H1 (cell line): ENCODE data around the gene LBX1. TPM values are rescaled to one million over a fixed set of nuclear protein-coding genes. Genes with fewer than 3 reads are reported as not detected.

Source experiments
- CTCF ChIA-PET: fragments of 300-600 bp; sonication (Branson Sonifier 250); formaldehyde crosslinking; loops from one replicate; lab custom pipeline; 2021; ENCODE audit not compliant: partially characterized antibody; lab: Charles Lee
- POLR2A ChIA-PET: fragments of 300-600 bp; sonication (Branson Sonifier 250); formaldehyde crosslinking; loops from one replicate; lab custom pipeline; 2021; ENCODE audit warnings: inconsistent platforms; ENCODE audit not compliant: partially characterized antibody; lab: Charles Lee
- DNase-seq, 2 experiments: peaks; one replicate each; pipeline versions ENCODE4 v3.0.0 to v3.0.0-alpha.2; 2010 to 2022; ENCODE audit warnings: low spot score in 2 of 2, low read depth in 1 of 2, mixed read lengths in 1 of 2
- FAIRE-seq: peaks from 2 replicates; lab custom pipeline; 2011; peaks lifted over from hg19 to GRCh38; lab: Jason Lieb, UNC
- H2AFZ ChIP-seq: 2 replicates; pipeline ENCODE4 v1.8.1; 2012; ENCODE audit warnings: low read length, inconsistent platforms
- H2AK5ac ChIP-seq: 2 replicates; pipeline ENCODE4 v1.6.1; 2013; ENCODE audit warnings: low read depth, low read length
- H2BK120ac ChIP-seq: replicated peaks from 2 replicates; pipeline ENCODE3; 2013; ENCODE audit warnings: low read depth, low read length, inconsistent platforms
- H2BK12ac ChIP-seq: 2 replicates; pipeline ENCODE4 v1.6.1; 2013; ENCODE audit warnings: low read depth, low read length
- H2BK15ac ChIP-seq: 2 replicates; pipeline ENCODE4 v1.6.1; 2013; ENCODE audit warnings: low read length
- H2BK20ac ChIP-seq: 2 replicates; pipeline ENCODE4 v1.6.1; 2013; ENCODE audit warnings: low read length
- H2BK5ac ChIP-seq: 2 replicates; pipeline ENCODE4 v1.6.1; 2013; ENCODE audit warnings: low read depth, low read length
- H3K14ac ChIP-seq: 2 replicates; pipeline ENCODE4 v1.6.1; 2013; ENCODE audit warnings: inconsistent platforms; ENCODE audit not compliant: insufficient read length
- H3K18ac ChIP-seq: 2 replicates; pipeline ENCODE4 v1.6.1; 2013; ENCODE audit warnings: low read length; ENCODE audit errors: extremely low read depth
- H3K23ac ChIP-seq: 2 replicates; pipeline ENCODE4 v1.6.1; 2013; ENCODE audit warnings: inconsistent platforms; ENCODE audit not compliant: insufficient read length
- H3K23me2 ChIP-seq: 2 replicates; pipeline ENCODE4 v1.6.1; 2013; ENCODE audit warnings: low read depth, low read length
- H3K27ac ChIP-seq: 2 replicates; pipeline ENCODE4 v1.6.1; 2011; ENCODE audit warnings: low read depth, low read length, inconsistent platforms
- H3K27me3 ChIP-seq, 4 experiments: replicated peaks in 1 of 4; 1 replicate in 1 of 4; 2 replicates in 3 of 4; pipeline versions ENCODE4 v1.6.1 to v1.8.1; 2011 to 2013; ENCODE audit warnings: low read length in 3 of 4, mild to moderate bottlenecking in 3 of 4, inconsistent platforms in 2 of 4, mixed read lengths in 2 of 4, moderate library complexity in 1 of 4; ENCODE audit not compliant: control insufficient read depth in 3 of 4, insufficient read depth in 3 of 4; ENCODE audit errors: extremely low read depth in 1 of 4
- H3K36me3 ChIP-seq, 4 experiments: 2 replicates each; pipeline versions ENCODE4 v1.6.1 to v1.8.1; 2011 to 2013; ENCODE audit warnings: mild to moderate bottlenecking in 4 of 4, low read length in 3 of 4, moderate library complexity in 2 of 4, control low read depth in 1 of 4, inconsistent platforms in 1 of 4; ENCODE audit not compliant: insufficient read depth in 4 of 4, control insufficient read depth in 2 of 4
- H3K4ac ChIP-seq: replicated peaks from 2 replicates; pipeline ENCODE3; 2013; ENCODE audit warnings: low read length, low read depth, mixed read lengths, inconsistent platforms; ENCODE audit not compliant: insufficient read length
- H3K4me1 ChIP-seq, 4 experiments: replicated peaks in 1 of 4; 1 replicate in 1 of 4; 2 replicates in 3 of 4; pipeline versions ENCODE4 v1.6.1 to v1.8.1; 2011 to 2013; ENCODE audit warnings: low read length in 3 of 4, inconsistent platforms in 2 of 4, mixed read lengths in 1 of 4; ENCODE audit not compliant: insufficient read depth in 4 of 4, control insufficient read depth in 3 of 4
- H3K4me2 ChIP-seq, 2 experiments: 2 replicates each; pipeline versions ENCODE4 v1.6.1 to v1.8.1; 2011 to 2013; ENCODE audit warnings: low read depth in 2 of 2, low read length in 2 of 2, control low read depth in 1 of 2, inconsistent platforms in 1 of 2, mild to moderate bottlenecking in 1 of 2; ENCODE audit not compliant: insufficient read depth in 1 of 2
- H3K4me3 ChIP-seq, 4 experiments: fragments of 200-600, 300-600 bp in 1 of 4; sonication (generic), shearing (Covaris generic), sonication (Bioruptor Twin) in 1 of 4; 2 replicates each; pipeline versions ENCODE4 v1.5.1 to v1.8.1; 2011 to 2016; ENCODE audit warnings: low read length in 4 of 4, low read depth in 3 of 4, control low read depth in 2 of 4, inconsistent platforms in 2 of 4, mild to moderate bottlenecking in 2 of 4, mixed read lengths in 1 of 4, moderate library complexity in 1 of 4; ENCODE audit not compliant: insufficient read depth in 2 of 4; ENCODE audit errors: extremely low read depth in 1 of 4
- H3K56ac ChIP-seq: replicated peaks from 2 replicates; pipeline ENCODE3; 2013; ENCODE audit warnings: low read depth, mild to moderate bottlenecking, mixed read lengths, low read length, inconsistent platforms; ENCODE audit not compliant: insufficient read length
- H3K79me1 ChIP-seq: 2 replicates; pipeline ENCODE4 v1.6.1; 2013; ENCODE audit warnings: low read depth, low read length, control low read depth
- H3K79me2 ChIP-seq, 2 experiments: 2 replicates each; pipeline versions ENCODE4 v1.6.1 to v1.8.1; 2012 to 2013; ENCODE audit warnings: low read length in 2 of 2, mild to moderate bottlenecking in 2 of 2, inconsistent platforms in 1 of 2; ENCODE audit not compliant: insufficient read depth in 2 of 2, control insufficient read depth in 1 of 2
- H3K9ac ChIP-seq, 4 experiments: replicated peaks in 1 of 4; 1 replicate in 1 of 4; 2 replicates in 3 of 4; pipeline versions ENCODE4 v1.6.1 to v1.8.1; 2011 to 2013; ENCODE audit warnings: low read depth in 3 of 4, low read length in 3 of 4, control low read depth in 2 of 4, mild to moderate bottlenecking in 2 of 4, moderate library complexity in 2 of 4, inconsistent platforms in 1 of 4; ENCODE audit errors: extremely low read depth in 1 of 4
- H3K9me3 ChIP-seq, 2 experiments: 2 replicates each; pipeline versions ENCODE4 v1.6.1 to v1.8.1; 2012 to 2013; ENCODE audit warnings: mild to moderate bottlenecking in 2 of 2, moderate library complexity in 2 of 2, control low read depth in 1 of 2, inconsistent platforms in 1 of 2, low read depth in 1 of 2, low read length in 1 of 2, mixed read lengths in 1 of 2; ENCODE audit not compliant: insufficient read depth in 2 of 2
- H4K20me1 ChIP-seq, 2 experiments: replicated peaks in 1 of 2; 2 replicates each; pipeline versions ENCODE3 to v1.8.1; 2011 to 2013; ENCODE audit warnings: inconsistent platforms in 2 of 2, low read length in 2 of 2, mild to moderate bottlenecking in 1 of 2; ENCODE audit not compliant: insufficient read depth in 2 of 2, control insufficient read depth in 1 of 2
- H4K5ac ChIP-seq: 2 replicates; pipeline ENCODE4 v1.6.1; 2013; ENCODE audit warnings: low read length, low read depth, mixed read lengths, inconsistent platforms; ENCODE audit not compliant: insufficient read length
- H4K8ac ChIP-seq: 2 replicates; pipeline ENCODE4 v1.8.0; 2013; ENCODE audit warnings: mild to moderate bottlenecking, moderate library complexity, low read length, inconsistent platforms; ENCODE audit not compliant: insufficient read depth; ENCODE audit errors: extremely low read depth
- H4K91ac ChIP-seq: replicated peaks from 2 replicates; pipeline ENCODE3; 2013; ENCODE audit warnings: low read length, mixed read lengths, inconsistent platforms; ENCODE audit not compliant: insufficient read length
- ASH2L ChIP-seq: fragments of 200-600, 300-600 bp; sonication (generic); IDR thresholded peaks from one replicate; pipeline ENCODE4 v1.7.1; 2017; ENCODE audit warnings: low read length
- BACH1 ChIP-seq: IDR thresholded peaks from 2 replicates; pipeline ENCODE4 v1.6.1; 2012; ENCODE audit warnings: low read length, improper control_type of control experiment
- CBX8 ChIP-seq: fragments of 300-800, 300-1000 bp; sonication (generic); IDR thresholded peaks from 2 replicates; pipeline ENCODE4 v1.7.1; 2016; ENCODE audit warnings: low read depth, low read length, borderline replicate concordance
- CHD2 ChIP-seq: IDR thresholded peaks from 2 replicates; pipeline ENCODE4 v1.6.1; 2012; ENCODE audit warnings: low read length, improper control_type of control experiment
- CTBP2 ChIP-seq: IDR thresholded peaks from 2 replicates; pipeline ENCODE4 v1.7.0; 2011; ENCODE audit warnings: borderline replicate concordance, mild to moderate bottlenecking, moderate library complexity, mixed read lengths, low read length; ENCODE audit not compliant: insufficient read depth, insufficient read length
- EGR1 ChIP-seq: IDR thresholded peaks from 2 replicates; pipeline ENCODE4 v1.6.1; 2011; ENCODE audit warnings: low read depth, low read length, borderline replicate concordance
- EP300 ChIP-seq, 2 experiments: IDR thresholded peaks; 1 replicate in 1 of 2; 2 replicates in 1 of 2; pipeline ENCODE4 v1.6.1; 2011 to 2012; ENCODE audit warnings: low read depth in 2 of 2, low read length in 2 of 2, mild to moderate bottlenecking in 2 of 2, borderline replicate concordance in 1 of 2, inconsistent platforms in 1 of 2, moderate library complexity in 1 of 2
- KDM1A ChIP-seq: fragments of 200-600, 300-600 bp; sonication (generic); IDR thresholded peaks from 2 replicates; pipeline ENCODE4 v1.7.1; 2016; ENCODE audit warnings: mild to moderate bottlenecking, low read length, borderline replicate concordance
- NRF1 ChIP-seq: IDR thresholded peaks from 2 replicates; pipeline ENCODE4 v1.6.1; 2011; ENCODE audit warnings: mild to moderate bottlenecking, low read depth, low read length, improper control_type of control experiment
- SIX5 ChIP-seq: IDR thresholded peaks from 2 replicates; pipeline ENCODE4 v1.6.1; 2011; ENCODE audit warnings: mild to moderate bottlenecking, low read depth, low read length
- SUZ12 ChIP-seq: fragments of 200-600 bp; sonication (generic); IDR thresholded peaks from 2 replicates; pipeline ENCODE4 v1.6.1; 2012; ENCODE audit warnings: mild to moderate bottlenecking, inconsistent platforms, low read length, moderate library complexity, mixed read lengths
- TCF12 ChIP-seq: IDR thresholded peaks from 2 replicates; pipeline ENCODE4 v1.6.1; 2011; ENCODE audit warnings: low read depth, mild to moderate bottlenecking, low read length
- WGBS, 2 experiments: shearing (Covaris generic) in 1 of 2; methylation state at CpG; one replicate each; pipeline versions ENCODE4 v1.1.6 to v1.1.7; 2013 to 2015; ENCODE audit warnings: low lambda C conversion rate in 2 of 2, mixed read lengths in 2 of 2, inconsistent platforms in 1 of 2, low coverage in 1 of 2, missing lambda C conversion rate in 1 of 2; ENCODE audit not compliant: insufficient replicate concordance in 2 of 2, insufficient coverage in 1 of 2, insufficient read length in 1 of 2; ENCODE audit errors: extremely low coverage in 1 of 2, missing lambda C conversion rate in 1 of 2; 5-methylcytosine and 5-hydroxymethylcytosine counted together
- polyA plus RNA-seq, 7 experiments: library from polyadenylated mRNA; depleted of rRNA in 3 of 7; stranded (reverse) in 5 of 7; unstranded in 2 of 7; fragments of >200 nt in 5 of 7; fragments of 200-250 nt in 2 of 7; gene quantifications; 1 replicate in 5 of 7; 2 replicates in 1 of 7; 4 replicates in 1 of 7; pipeline versions ENCODE4 v1.2.1 to v1.2.3, GENCODE V29; 2011 to 2013; ENCODE audit warnings: missing spikeins in 2 of 7, mixed read lengths in 2 of 7
- total RNA-seq: library from RNA; stranded (reverse); fragmentation: NEBNext Ultra II Directional; extraction: Animal tissue kit (Norgen Biotek cat#: 25700); gene quantifications from 2 replicates; pipeline ENCODE4 v1.2.1, GENCODE V29; 2021
- TF ChIP-seq, protein P1 (sequence below): IDR thresholded peaks from 2 replicates; pipeline ENCODE4 v1.6.1; 2012; ENCODE audit warnings: low read length, inconsistent platforms

LBX1 gene
- total and polyA plus RNA-seq, 2 of the 8 experiments (the other 6 are each of a cell fraction or from before 2014, with no cell fraction given) = not detected

DNA sequence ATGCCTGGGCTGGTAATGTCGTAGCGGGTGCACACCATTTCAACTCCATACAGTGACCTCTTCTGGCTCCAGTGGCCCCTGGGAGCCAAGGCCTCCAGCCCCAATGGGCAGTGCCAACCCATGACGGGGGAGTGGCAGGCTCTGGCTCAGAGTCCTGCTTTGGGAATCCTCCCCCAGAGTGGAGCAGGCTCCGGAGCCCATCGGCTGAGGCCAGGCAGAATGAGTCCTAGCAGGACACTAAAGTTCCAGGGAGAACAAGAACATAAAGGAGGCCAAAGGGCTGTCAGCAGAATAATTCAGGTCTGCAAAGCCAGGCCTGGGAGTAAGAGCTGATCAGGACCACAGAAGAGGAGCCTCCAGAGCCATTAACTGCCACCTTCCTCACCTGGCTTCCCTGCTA, 33.3 kb downstream of the LBX1 start:
- Histone ChIP-seq H2AFZ (no peak overlapping the region), H3K4me1 (peaks cover 0 to 4% (median under 1%) of the 10 kb centered on the region in 4 experiments; a peak in 1 of 7 replicates), H3K27me3 (no peaks in the 10 kb centered on the region; a peak in 3 of 7 replicates), H3K27ac (no peak overlapping the region), H3K9me3 (no peaks in the 10 kb centered on the region), H4K20me1 (no peaks in the 10 kb centered on the region), H2BK12ac (no peak overlapping the region), H3K79me2 (no peaks in the 10 kb centered on the region), H2BK5ac (no peak overlapping the region), H3K23ac (no peak overlapping the region), H3K18ac (no peak overlapping the region), H3K79me1 (no peaks in the 10 kb centered on the region), H3K4ac (no peak overlapping the region), H3K14ac (no peak overlapping the region), H4K5ac (no peak overlapping the region), H2BK20ac (no peak overlapping the region), H3K36me3 (no peaks in the 10 kb centered on the region), H3K4me3 (no peak overlapping the region), H4K8ac (no peak overlapping the region), H2AK5ac (no peak overlapping the region), H2BK15ac (no peak overlapping the region), H3K56ac (no peak overlapping the region), H2BK120ac (no peak overlapping the region), H4K91ac (no peak overlapping the region), H3K9ac (no peak overlapping the region), H3K4me2 (no peak overlapping the region), H3K23me2 (no peaks in the 10 kb centered on the region; the same call in 1 of the 2 replicates)
- 85% methylated on average over 5 of the region's 5 CpGs; no CpG with 5 or more reads in 1 of the 2 experiments for WGBS, 2 experiments
- no peak for FAIRE-seq
- ChIA-PET CTCF (interaction anchor here (1.0 to 2.0 kb wide), 4 partner anchors 9 to 54 kb away, joined by 3 to 14 read pairs (median 6); no protein-coding TSS in a partner anchor), POLR2A (no interaction called here)
- DNase-seq = no peak
- TF ChIP-seq, protein P1, sequence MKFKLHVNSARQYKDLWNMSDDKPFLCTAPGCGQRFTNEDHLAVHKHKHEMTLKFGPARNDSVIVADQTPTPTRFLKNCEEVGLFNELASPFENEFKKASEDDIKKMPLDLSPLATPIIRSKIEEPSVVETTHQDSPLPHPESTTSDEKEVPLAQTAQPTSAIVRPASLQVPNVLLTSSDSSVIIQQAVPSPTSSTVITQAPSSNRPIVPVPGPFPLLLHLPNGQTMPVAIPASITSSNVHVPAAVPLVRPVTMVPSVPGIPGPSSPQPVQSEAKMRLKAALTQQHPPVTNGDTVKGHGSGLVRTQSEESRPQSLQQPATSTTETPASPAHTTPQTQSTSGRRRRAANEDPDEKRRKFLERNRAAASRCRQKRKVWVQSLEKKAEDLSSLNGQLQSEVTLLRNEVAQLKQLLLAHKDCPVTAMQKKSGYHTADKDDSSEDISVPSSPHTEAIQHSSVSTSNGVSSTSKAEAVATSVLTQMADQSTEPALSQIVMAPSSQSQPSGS = no peak
- TF ChIP-seq CTBP2 (no peak), SUZ12 (no peak), TCF12 (no peak), ASH2L (no peak), BACH1 (no peak), CHD2 (no peak), NRF1 (no peak), SIX5 (no peak), KDM1A (no peak), CBX8 (no peak), EGR1 (no peak), EP300 (IDR thresholded peaks at IDR 0.05; ENCODE audit: borderline replicate concordance in 1 of 2, low read depth in 2 of 2, low read length in 2 of 2) (no peak)
